Astrocyte (in vitro differentiated cells and primary cell): ENCODE results near the gene ENTHD1. TPM values are rescaled to one million over a fixed set of nuclear protein-coding genes. Genes with fewer than 3 reads are reported as not detected.

Source experiments
- DNase-seq: peaks from one replicate; pipeline ENCODE4 v3.0.0-alpha.2; 2010; ENCODE audit warnings: low read depth
- FAIRE-seq: peaks from 2 replicates; lab custom pipeline; 2011; peaks lifted over from hg19 to GRCh38; lab: Jason Lieb, UNC
- H2AFZ ChIP-seq: 2 replicates; pipeline ENCODE4 v1.6.0; 2012; ENCODE audit warnings: low read depth, low read length, inconsistent platforms
- H3K27ac ChIP-seq: 2 replicates; pipeline ENCODE4 v1.5.1; 2011; ENCODE audit warnings: low read depth, low read length, inconsistent platforms
- H3K27me3 ChIP-seq: 2 replicates; pipeline ENCODE4 v1.6.0; 2011; ENCODE audit warnings: low read length, inconsistent platforms; ENCODE audit not compliant: insufficient read depth
- H3K36me3 ChIP-seq: 2 replicates; pipeline ENCODE4 v1.5.1; 2011; ENCODE audit warnings: low read length, inconsistent platforms; ENCODE audit not compliant: insufficient read depth
- H3K4me1 ChIP-seq: 2 replicates; pipeline ENCODE4 v1.5.1; 2011; ENCODE audit warnings: low read length, inconsistent platforms; ENCODE audit not compliant: insufficient read depth
- H3K4me2 ChIP-seq: 2 replicates; pipeline ENCODE4 v1.6.0; 2012; ENCODE audit warnings: low read length, inconsistent platforms
- H3K4me3 ChIP-seq: 2 replicates; pipeline ENCODE4 v1.5.1; 2011; ENCODE audit warnings: low read depth, mild to moderate bottlenecking, low read length, inconsistent platforms; ENCODE audit not compliant: insufficient read depth
- H3K79me2 ChIP-seq: 2 replicates; pipeline ENCODE4 v1.6.0; 2012; ENCODE audit warnings: mild to moderate bottlenecking, low read length, inconsistent platforms; ENCODE audit not compliant: insufficient read depth
- H3K9ac ChIP-seq: 2 replicates; pipeline ENCODE4 v1.6.0; 2012; ENCODE audit warnings: mild to moderate bottlenecking, low read length, inconsistent platforms
- H3K9me3 ChIP-seq: 2 replicates; pipeline ENCODE4 v1.5.1; 2012; ENCODE audit warnings: low read depth, mild to moderate bottlenecking, low read length, inconsistent platforms; ENCODE audit not compliant: insufficient read depth
- H4K20me1 ChIP-seq: 2 replicates; pipeline ENCODE4 v1.6.0; 2012; ENCODE audit warnings: low read length, inconsistent platforms; ENCODE audit not compliant: insufficient read depth
- H3K27ac Mint-ChIP-seq: one replicate; pipeline ENCODE4 v1.8.0; 2021; ENCODE audit warnings: mild to moderate bottlenecking, mixed read lengths; ENCODE audit not compliant: unreplicated experiment
- H3K27me3 Mint-ChIP-seq: one replicate; pipeline ENCODE4 v1.8.0; 2021; ENCODE audit warnings: low read depth, mixed read lengths; ENCODE audit not compliant: unreplicated experiment
- H3K36me3 Mint-ChIP-seq: one replicate; pipeline ENCODE4 v1.8.0; 2021; ENCODE audit warnings: low read depth, mixed read lengths; ENCODE audit not compliant: unreplicated experiment
- H3K4me1 Mint-ChIP-seq: one replicate; pipeline ENCODE4 v1.8.0; 2021; ENCODE audit warnings: low read depth, mixed read lengths; ENCODE audit not compliant: unreplicated experiment
- H3K4me3 Mint-ChIP-seq: one replicate; pipeline ENCODE4 v1.8.0; 2021; ENCODE audit warnings: mild to moderate bottlenecking, moderate library complexity, mixed read lengths; ENCODE audit not compliant: unreplicated experiment
- H3K9me3 Mint-ChIP-seq: one replicate; pipeline ENCODE4 v1.8.0; 2021; ENCODE audit warnings: mild to moderate bottlenecking, mixed read lengths; ENCODE audit not compliant: unreplicated experiment
- EZH2 ChIP-seq: IDR thresholded peaks from 2 replicates; pipeline ENCODE4 v1.6.1; 2012; ENCODE audit warnings: mild to moderate bottlenecking, low read length, inconsistent platforms; ENCODE audit not compliant: insufficient read depth
- total RNA-seq: library from RNA; stranded (reverse); gene quantifications from 2 replicates; pipeline ENCODE4 v1.2.1, GENCODE V29; 2021
- TF ChIP-seq, protein P1 (sequence below): IDR thresholded peaks from 2 replicates; pipeline ENCODE4 v1.5.1; 2011; ENCODE audit warnings: low read depth, mild to moderate bottlenecking, inconsistent platforms, low read length, moderate library complexity; ENCODE audit not compliant: insufficient read depth

Gene ENTHD1
- total RNA-seq, 1 donor from 2014 or later = not detected

DNA sequence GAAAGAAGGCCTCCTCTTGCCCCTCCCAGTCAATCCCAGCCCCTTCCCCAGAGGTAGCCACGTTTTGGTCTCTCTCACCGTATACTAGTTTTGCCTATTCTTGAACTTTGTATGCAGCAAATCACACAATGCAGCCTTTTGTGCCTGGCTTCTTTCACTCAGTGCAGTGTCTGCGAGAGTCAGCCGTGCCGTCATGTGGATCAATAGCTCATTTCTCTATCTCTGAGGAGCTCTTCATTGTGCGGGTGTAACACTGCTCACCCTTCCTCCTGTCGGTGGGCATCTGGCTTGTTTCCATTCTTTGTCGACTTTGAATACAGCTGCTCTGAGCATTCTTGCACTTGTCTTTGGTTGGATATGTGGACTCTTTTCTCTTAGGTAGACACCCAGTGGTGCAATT is 176.5 kb downstream of the ENTHD1 start:
- H3K4me1 ChIP-seq = no peaks in the 10 kb centered on the region
- H3K36me3 ChIP-seq = no peaks in the 10 kb centered on the region
- TF ChIP-seq, protein P1, sequence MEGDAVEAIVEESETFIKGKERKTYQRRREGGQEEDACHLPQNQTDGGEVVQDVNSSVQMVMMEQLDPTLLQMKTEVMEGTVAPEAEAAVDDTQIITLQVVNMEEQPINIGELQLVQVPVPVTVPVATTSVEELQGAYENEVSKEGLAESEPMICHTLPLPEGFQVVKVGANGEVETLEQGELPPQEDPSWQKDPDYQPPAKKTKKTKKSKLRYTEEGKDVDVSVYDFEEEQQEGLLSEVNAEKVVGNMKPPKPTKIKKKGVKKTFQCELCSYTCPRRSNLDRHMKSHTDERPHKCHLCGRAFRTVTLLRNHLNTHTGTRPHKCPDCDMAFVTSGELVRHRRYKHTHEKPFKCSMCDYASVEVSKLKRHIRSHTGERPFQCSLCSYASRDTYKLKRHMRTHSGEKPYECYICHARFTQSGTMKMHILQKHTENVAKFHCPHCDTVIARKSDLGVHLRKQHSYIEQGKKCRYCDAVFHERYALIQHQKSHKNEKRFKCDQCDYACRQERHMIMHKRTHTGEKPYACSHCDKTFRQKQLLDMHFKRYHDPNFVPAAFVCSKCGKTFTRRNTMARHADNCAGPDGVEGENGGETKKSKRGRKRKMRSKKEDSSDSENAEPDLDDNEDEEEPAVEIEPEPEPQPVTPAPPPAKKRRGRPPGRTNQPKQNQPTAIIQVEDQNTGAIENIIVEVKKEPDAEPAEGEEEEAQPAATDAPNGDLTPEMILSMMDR = no peak
- H4K20me1 ChIP-seq = no peaks in the 10 kb centered on the region
- no peak overlapping the region for H2AFZ ChIP-seq
- H3K9ac ChIP-seq = no peak overlapping the region
- Mint-ChIP-seq H3K27ac (no peak overlapping the region), H3K36me3 (no peaks in the 10 kb centered on the region), H3K4me1 (peaks cover 3% of the 10 kb centered on the region), H3K9me3 (no peaks in the 10 kb centered on the region), H3K27me3 (peaks cover 48% of the 10 kb centered on the region), H3K4me3 (no peak overlapping the region)
- no peak for FAIRE-seq
- peaks cover 25% of the 10 kb centered on the region for H3K27me3 ChIP-seq
- no peak overlapping the region for H3K27ac ChIP-seq
- no peaks in the 10 kb centered on the region for H3K79me2 ChIP-seq
- H3K9me3 ChIP-seq = no peaks in the 10 kb centered on the region
- H3K4me3 ChIP-seq = no peak overlapping the region
- DNase-seq = no peak
- H3K4me2 ChIP-seq = no peak overlapping the region

DNA sequence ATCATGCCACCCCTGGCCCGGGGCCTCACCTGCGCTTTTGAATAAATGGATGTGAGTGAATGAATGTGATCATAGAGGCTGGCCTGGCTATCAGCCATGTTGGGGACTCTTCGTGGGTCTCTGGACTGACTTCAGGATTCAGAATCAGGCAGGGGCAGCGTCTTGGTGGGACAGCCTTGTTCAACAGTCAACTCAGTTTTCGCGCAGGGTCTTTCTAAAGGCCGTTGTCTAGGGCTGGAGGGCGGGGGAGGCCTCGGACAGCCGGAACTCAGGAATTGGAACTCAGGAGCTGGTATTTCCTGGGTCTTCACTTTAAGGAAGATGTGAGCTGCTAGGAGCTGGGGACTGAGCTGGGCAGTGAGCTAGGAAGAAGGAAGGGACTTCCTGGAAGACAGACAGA is 177.0 kb downstream of the ENTHD1 start:
- Mint-ChIP-seq H3K4me1 (peaks cover 3% of the 10 kb centered on the region), H3K9me3 (no peaks in the 10 kb centered on the region), H3K27ac (no peak overlapping the region), H3K4me3 (no peak overlapping the region), H3K36me3 (no peaks in the 10 kb centered on the region), H3K27me3 (peaks cover 49% of the 10 kb centered on the region)
- H3K9me3 ChIP-seq = no peaks in the 10 kb centered on the region
- no peak overlapping the region for H3K4me3 ChIP-seq
- H2AFZ ChIP-seq = no peak overlapping the region
- no peak overlapping the region for H3K4me2 ChIP-seq
- H3K79me2 ChIP-seq = no peaks in the 10 kb centered on the region
- H3K27me3 ChIP-seq = peaks cover 22% of the 10 kb centered on the region
- FAIRE-seq (no peak), DNase-seq (no peak)
- no peak for TF ChIP-seq EZH2
- TF ChIP-seq, protein P1 = no peak
- no peak overlapping the region for H3K27ac ChIP-seq
- H3K9ac ChIP-seq = no peak overlapping the region
- H3K4me1 ChIP-seq = no peaks in the 10 kb centered on the region
- H4K20me1 ChIP-seq = no peaks in the 10 kb centered on the region
- no peaks in the 10 kb centered on the region for H3K36me3 ChIP-seq

DNA sequence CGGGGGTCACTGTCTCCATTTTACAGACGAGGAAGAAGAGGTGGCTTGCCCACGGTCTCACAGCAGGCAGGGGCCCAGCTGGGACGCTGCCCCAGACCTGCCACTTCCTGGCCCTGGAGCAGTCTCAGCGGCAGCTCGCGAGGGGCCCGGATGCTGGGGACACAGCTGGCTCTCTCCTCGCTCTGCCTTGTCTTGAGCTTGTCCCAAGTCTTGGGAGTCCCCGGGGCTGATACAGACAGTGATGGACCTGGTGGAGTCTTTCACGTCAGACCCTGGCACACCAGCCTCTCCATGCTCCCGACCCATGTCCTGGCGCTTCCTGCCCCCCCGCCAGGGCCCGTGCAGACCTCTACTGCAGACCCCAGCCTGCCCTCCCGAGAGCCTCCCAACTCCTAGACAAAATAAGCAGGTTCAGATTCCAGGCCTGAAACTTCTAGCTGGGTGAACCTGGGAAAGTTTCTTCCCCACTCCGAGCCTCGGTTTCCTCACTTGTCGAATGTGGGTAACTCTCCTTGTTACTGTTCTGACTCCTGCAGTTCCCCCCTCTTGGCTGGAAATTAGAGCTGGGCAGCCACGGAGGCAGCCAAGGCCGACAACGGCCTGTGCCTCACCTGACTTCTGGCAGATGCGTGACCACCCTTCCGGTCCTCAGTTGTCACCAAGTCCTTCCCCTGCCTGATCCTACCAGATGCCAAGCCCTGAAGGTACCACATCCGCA is 177.6 kb downstream of the ENTHD1 start:
- Mint-ChIP-seq H3K4me1 (peaks cover 3% of the 10 kb centered on the region), H3K27me3 (peaks cover 49% of the 10 kb centered on the region)
- no peaks in the 10 kb centered on the region for H3K4me1 ChIP-seq

More for the DNA sequence above, 177.6 kb downstream of the ENTHD1 start:
- no peak overlapping the region for H3K4me2 ChIP-seq
- no peak overlapping the region for H3K9ac ChIP-seq
- no peaks in the 10 kb centered on the region for H3K9me3 Mint-ChIP-seq
- no peaks in the 10 kb centered on the region for H4K20me1 ChIP-seq
- H3K9me3 ChIP-seq = no peaks in the 10 kb centered on the region
- TF ChIP-seq, protein P1 = no peak
- no peaks in the 10 kb centered on the region for H3K36me3 ChIP-seq
- no peak overlapping the region for H3K4me3 Mint-ChIP-seq
- H3K27ac ChIP-seq = no peak overlapping the region
- DNase-seq (no peak), FAIRE-seq (no peak)
- H3K4me3 ChIP-seq = no peak overlapping the region
- no peaks in the 10 kb centered on the region for H3K79me2 ChIP-seq
- H3K36me3 Mint-ChIP-seq = no peaks in the 10 kb centered on the region
- peaks cover 24% of the 10 kb centered on the region for H3K27me3 ChIP-seq
- H3K27ac Mint-ChIP-seq = no peak overlapping the region
- H2AFZ ChIP-seq = no peak overlapping the region
